Endothelial cell of umbilical vein (primary cell): Measurements from ENCODE around the gene RESP18. TPM values are rescaled to one million over a fixed set of nuclear protein-coding genes. Genes with fewer than 3 reads are reported as not detected.

Experiments used
- BruUV-seq: library from RNA; stranded (reverse); fragments of 400-500 nt; replicated peaks from 2 replicates; lab custom pipeline; 2021; lab: Mats Ljungman, UMichigan
- CTCF ChIA-PET: fragments of 300-600, 350-600 bp; sonication (Branson Sonifier 250); formaldehyde crosslinking; loops from one replicate; lab custom pipeline; 2021; ENCODE audit warnings: antibody characterized with exemption, inconsistent platforms; lab: Charles Lee
- POLR2A ChIA-PET: fragments of 300-600, 350-600 bp; sonication (Branson Sonifier 250); formaldehyde crosslinking; loops from one replicate; lab custom pipeline; 2021; ENCODE audit warnings: antibody characterized with exemption, inconsistent platforms; lab: Charles Lee
- DNase-seq: peaks from one replicate; pipeline ENCODE4 v3.0.0-alpha.2; 2011; ENCODE audit warnings: low read depth, low spot score
- FAIRE-seq: peaks from 2 replicates; lab custom pipeline; 2011; peaks lifted over from hg19 to GRCh38; lab: Jason Lieb, UNC
- H2AFZ ChIP-seq: 2 replicates; pipeline ENCODE4 v1.6.0; 2012; ENCODE audit warnings: low read depth, low read length, control low read depth, inconsistent platforms
- H3K27ac ChIP-seq: 2 replicates; pipeline ENCODE4 v1.5.1; 2011; ENCODE audit warnings: low read depth, mild to moderate bottlenecking, control low read depth, low read length, moderate library complexity; ENCODE audit not compliant: insufficient read depth
- H3K27me3 ChIP-seq, 2 experiments: 2 replicates each; pipeline versions ENCODE4 v1.6.0 to v1.6.1; 2011; ENCODE audit warnings: low read length in 2 of 2, mixed read lengths in 1 of 2; ENCODE audit not compliant: control insufficient read depth in 2 of 2, insufficient read depth in 2 of 2
- H3K36me3 ChIP-seq, 2 experiments: 2 replicates in 1 of 2; 3 replicates in 1 of 2; pipeline ENCODE4 v1.5.1; 2011; ENCODE audit warnings: low read length in 2 of 2, mild to moderate bottlenecking in 1 of 2, moderate library complexity in 1 of 2; ENCODE audit not compliant: control insufficient read depth in 2 of 2, insufficient read depth in 2 of 2; ENCODE audit errors: extremely low read depth in 1 of 2
- H3K4me1 ChIP-seq: 3 replicates; pipeline ENCODE4 v1.5.1; 2011; ENCODE audit warnings: mild to moderate bottlenecking, low read length; ENCODE audit not compliant: control insufficient read depth, insufficient read depth; ENCODE audit errors: extremely low read depth
- H3K4me2 ChIP-seq: 2 replicates; pipeline ENCODE4 v1.6.1; 2011; ENCODE audit warnings: low read length, control low read depth, mixed read lengths; ENCODE audit not compliant: insufficient read depth
- H3K4me3 ChIP-seq, 3 experiments: fragments of 200-600 bp in 1 of 3; sonication (generic), shearing (Covaris generic) in 1 of 3; replicated peaks in 1 of 3; 2 replicates each; pipeline ENCODE4 v1.5.1; 2011 to 2016; ENCODE audit warnings: control low read depth in 3 of 3, low read length in 3 of 3, mild to moderate bottlenecking in 2 of 3, inconsistent platforms in 1 of 3, low read depth in 1 of 3, moderate library complexity in 1 of 3; ENCODE audit not compliant: insufficient read depth in 1 of 3
- H3K79me2 ChIP-seq: 2 replicates; pipeline ENCODE4 v1.6.0; 2012; ENCODE audit warnings: low read length, inconsistent platforms; ENCODE audit not compliant: control insufficient read depth, insufficient read depth
- H3K9ac ChIP-seq: replicated peaks from 2 replicates; pipeline ENCODE3; 2011; ENCODE audit warnings: low read length, control low read depth; ENCODE audit not compliant: insufficient read depth; ENCODE audit errors: extremely low read depth
- H3K9me1 ChIP-seq: replicated peaks from 3 replicates; pipeline ENCODE4 v1.6.0; 2011; ENCODE audit warnings: mild to moderate bottlenecking, low read length; ENCODE audit not compliant: control insufficient read depth, insufficient read depth; ENCODE audit errors: extremely low read depth
- H3K9me3 ChIP-seq: replicated peaks from 2 replicates; pipeline ENCODE4 v1.5.1; 2012; ENCODE audit warnings: low read length, inconsistent platforms; ENCODE audit not compliant: control insufficient read depth, insufficient read depth
- H4K20me1 ChIP-seq: replicated peaks from 2 replicates; pipeline ENCODE3; 2011; ENCODE audit warnings: mild to moderate bottlenecking, low read length; ENCODE audit not compliant: control insufficient read depth, insufficient read depth; ENCODE audit errors: extremely low read depth
- EZH2 ChIP-seq: IDR thresholded peaks from 2 replicates; pipeline ENCODE4 v1.6.1; 2012; ENCODE audit warnings: borderline replicate concordance, low read depth, mild to moderate bottlenecking, moderate library complexity, low read length, inconsistent platforms; ENCODE audit not compliant: severe bottlenecking
- FOS ChIP-seq: IDR thresholded peaks from 2 replicates; pipeline ENCODE4 v1.6.1; 2011; ENCODE audit warnings: mild to moderate bottlenecking, low read length, moderate library complexity, borderline replicate concordance; ENCODE audit not compliant: insufficient read depth
- GATA2 ChIP-seq: IDR thresholded peaks from 2 replicates; pipeline ENCODE4 v1.7.0; 2011; ENCODE audit warnings: low read depth, mild to moderate bottlenecking, moderate library complexity, mixed read lengths, low read length; ENCODE audit not compliant: insufficient read length, insufficient read depth
- JUN ChIP-seq: IDR thresholded peaks from 2 replicates; pipeline ENCODE4 v1.6.1; 2011; ENCODE audit warnings: borderline replicate concordance, low read depth; ENCODE audit not compliant: insufficient read length, insufficient read depth
- MYC ChIP-seq: IDR thresholded peaks from one replicate; pipeline ENCODE4 v1.6.1; 2011; ENCODE audit warnings: mild to moderate bottlenecking, low read depth, low read length
- POLR2A ChIP-seq: IDR thresholded peaks from 2 replicates; pipeline ENCODE4 v1.6.1; 2012; ENCODE audit warnings: low read depth, mild to moderate bottlenecking, control low read depth, low read length
- POLR2AphosphoS5 ChIP-seq: IDR thresholded peaks from 2 replicates; pipeline ENCODE4 v1.6.1; 2012; ENCODE audit warnings: low read depth, mild to moderate bottlenecking, control low read depth, low read length, moderate library complexity; ENCODE audit not compliant: insufficient read depth
- dilution Hi-C: fragments of 300-500 bp; cut with MboI; formaldehyde crosslinking; loops from one replicate; pipeline ENCODE4 v1.15.0; 2019; ENCODE audit warnings: low sequenced_read_pairs; ENCODE audit not compliant: extremely low pct_ligation_motif_present
- intact Hi-C: fragments of 100-400 bp; cut with micrococcal nuclease; formaldehyde crosslinking; loops from one replicate; pipeline ENCODE4 v1.10.0; 2022
- polyA plus RNA-seq, 4 experiments: library from polyadenylated mRNA; depleted of rRNA in 3 of 4; stranded (reverse) in 3 of 4; unstranded in 1 of 4; fragments of >200 nt; gene quantifications; 2 replicates each; pipeline versions ENCODE4 v1.2.1 to v1.2.3, GENCODE V29; 2011 to 2012; ENCODE audit warnings: missing spikeins in 1 of 4
- total RNA-seq: library from RNA; stranded (reverse); gene quantifications from 2 replicates; pipeline ENCODE4 v1.2.3, GENCODE V29; 2021
- TF ChIP-seq, protein P1 (sequence below): IDR thresholded peaks from 2 replicates; pipeline ENCODE4 v1.6.1; 2011; ENCODE audit not compliant: insufficient read depth, insufficient read length

Gene RESP18
- total and polyA plus RNA-seq, 2 donors (not counting 3 experiments of a cell fraction or from before 2014, with no cell fraction given), result not detected

DNA sequence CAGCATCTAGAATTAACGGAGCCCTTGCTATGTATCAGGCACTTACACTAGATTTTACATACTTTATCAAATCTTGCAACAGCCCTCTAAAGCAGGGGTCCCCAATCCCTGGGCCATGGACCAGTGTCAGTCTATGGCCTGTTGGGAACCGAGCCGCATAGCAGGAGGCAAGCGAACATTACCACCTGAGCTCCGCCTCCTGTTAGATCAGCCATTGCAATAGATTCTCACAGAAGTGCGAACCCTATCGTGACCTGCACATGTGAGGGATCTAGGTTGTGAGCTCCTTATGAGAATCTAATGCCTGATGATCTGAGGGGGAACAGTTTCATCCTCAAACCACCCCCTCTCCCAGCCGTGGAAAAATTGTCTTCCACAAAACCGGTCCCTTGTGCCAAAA, 39.9 kb downstream of the RESP18 start:
- H3K27ac ChIP-seq, result no peak overlapping the region
- intact Hi-C loops, result no loop called here
- no TSS peak for BruUV-seq

GRCh38 chr2:219291910-219292490, 40.5 kb downstream of the RESP18 start:
- H3K9ac ChIP-seq, result no peak overlapping the region
- no peaks in the 10 kb centered on the region for H3K79me2 ChIP-seq
- POLR2A ChIA-PET, result no interaction called here
- DNase-seq (no peak), FAIRE-seq (no peak)
- dilution Hi-C loops, result no loop called here
- H2AFZ ChIP-seq, result no peak overlapping the region
- no peak overlapping the region for H3K4me2 ChIP-seq
- no peaks in the 10 kb centered on the region for H3K36me3 ChIP-seq
- H3K4me3 ChIP-seq, result no peak overlapping the region
- no peaks in the 10 kb centered on the region for H3K9me1 ChIP-seq
- TF ChIP-seq MYC (no peak), POLR2AphosphoS5 (no peak), POLR2A (no peak), JUN (no peak), EZH2 (no peak), FOS (no peak)
- TF ChIP-seq, protein P1, sequence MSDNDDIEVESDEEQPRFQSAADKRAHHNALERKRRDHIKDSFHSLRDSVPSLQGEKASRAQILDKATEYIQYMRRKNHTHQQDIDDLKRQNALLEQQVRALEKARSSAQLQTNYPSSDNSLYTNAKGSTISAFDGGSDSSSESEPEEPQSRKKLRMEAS, result no peak
- no peaks in the 10 kb centered on the region for H3K9me3 ChIP-seq
- H4K20me1 ChIP-seq, result no peaks in the 10 kb centered on the region
- peaks cover 4% of the 10 kb centered on the region for H3K4me1 ChIP-seq
- H3K27me3 ChIP-seq, result peaks cover 0 to 1% of the 10 kb centered on the region in 2 experiments
- BruUV-seq, result no TSS peak
- H3K27ac ChIP-seq, result no peak overlapping the region
- CTCF ChIA-PET, result interaction anchor here (0.6 to 11.2 kb wide), 2 partner anchors 11 to 97 kb away, joined by 4 to 253 read pairs; partner anchors contain the start of gene DNAJB2
- intact Hi-C loops, result no loop called here

More for the DNA sequence above, 39.9 kb downstream of the RESP18 start:
- Histone ChIP-seq H3K79me2 (no peaks in the 10 kb centered on the region), H3K9ac (no peak overlapping the region), H3K9me1 (no peaks in the 10 kb centered on the region), H3K4me2 (no peak overlapping the region), H2AFZ (no peak overlapping the region), H3K4me1 (peaks cover 4% of the 10 kb centered on the region), H3K36me3 (no peaks in the 10 kb centered on the region), H4K20me1 (no peaks in the 10 kb centered on the region), H3K9me3 (no peaks in the 10 kb centered on the region), H3K4me3 (no peak overlapping the region), H3K27me3 (peaks cover 0 to 1% of the 10 kb centered on the region in 2 experiments)
- dilution Hi-C loops, result no loop called here
- ChIA-PET CTCF (interaction anchor here (3.5 to 11.2 kb wide), 2 partner anchors 11 to 134 kb away, joined by 26 to 253 read pairs; partner anchors contain the start of genes DNAJB2 and NHEJ1), POLR2A (no interaction called here)
- TF ChIP-seq POLR2AphosphoS5 (no peak), GATA2 (no peak), POLR2A (no peak), MYC (no peak)
- TF ChIP-seq, protein P1, result no peak
- FAIRE-seq (no peak), DNase-seq (no peak)
